Body of pancreas (tissue), 4 donors: Measurements from ENCODE around the gene CLK1. TPM values are rescaled to one million over a fixed set of nuclear protein-coding genes. Genes with fewer than 3 reads are reported as not detected.
"Not testable (repeated sequence)": the region's sequence is repeated elsewhere in the genome, so short reads cannot be mapped to it uniquely, and the experiment has no call there.

Experiments used
- ATAC-seq: fragments of 150-250 bp; one replicate; pipeline ENCODE4 v1.9.1; 2016
- DNase-seq, 4 donors: peaks; one replicate each; pipeline ENCODE4 v3.0.0-alpha.2; 2019
- H3K27ac ChIP-seq, 4 donors: fragments of 200-600 bp; sonication (generic); 1 replicate in 3 of 4; 2 replicates in 1 of 4; pipeline versions ENCODE4 v1.5.1 to v1.6.1; 2016 to 2019; ENCODE audit warnings: mild to moderate bottlenecking in 1 of 4, mixed read lengths in 1 of 4, moderate library complexity in 1 of 4
- H3K27me3 ChIP-seq, 2 donors: fragments of 200-600 bp; sonication (generic); one replicate each; pipeline ENCODE4 v1.6.0; 2016; ENCODE audit warnings: mild to moderate bottlenecking in 1 of 2
- H3K36me3 ChIP-seq, 2 donors: fragments of 200-600 bp; sonication (generic); replicated peaks in 1 of 2; 2 replicates each; pipeline ENCODE4 v1.5.1; 2016; ENCODE audit warnings: low read depth in 2 of 2; ENCODE audit not compliant: insufficient read depth in 1 of 2
- H3K4me1 ChIP-seq: fragments of 200-600 bp; sonication (generic); one replicate; pipeline ENCODE4 v1.6.0; 2016
- H3K4me3 ChIP-seq, 2 donors: fragments of 200-600 bp; sonication (generic); 1 replicate in 1 of 2; 2 replicates in 1 of 2; pipeline ENCODE4 v1.5.1; 2016 to 2019
- H3K9me3 ChIP-seq, 3 donors: fragments of 200-600 bp; sonication (generic); 1 replicate in 2 of 3; 2 replicates in 1 of 3; pipeline ENCODE4 v1.5.1; 2016
- POLR2A ChIP-seq, 3 donors: fragments of 450-650 bp; IDR thresholded peaks; one replicate each; pipeline ENCODE4 v1.6.1; 2016; ENCODE audit warnings: antibody characterized with exemption in 3 of 3, mild to moderate bottlenecking in 2 of 3
- WGBS, 2 donors: methylation state at CpG; one replicate each; pipeline ENCODE4 v1.1.5; 2017; 5-methylcytosine and 5-hydroxymethylcytosine counted together
- intact Hi-C: fragments of 100-400 bp; cut with DNase I; formaldehyde crosslinking; loops from one replicate; pipeline ENCODE4 v1.15.1; 2023
- total RNA-seq, 2 donors: library from RNA; depleted of rRNA; stranded (reverse); fragments of >200 nt; gene quantifications; one replicate each; pipeline ENCODE4 v1.1.0, GENCODE V29; 2016
- TF ChIP-seq, protein P1 (sequence below), 7 experiments: fragments of 450-650 bp in 4 of 7; fragments of 200-600 bp in 3 of 7; sonication (generic) in 3 of 7; IDR thresholded peaks; one replicate each; pipeline ENCODE4 v1.5.1; 2016 to 2019; ENCODE audit warnings: antibody characterized with exemption in 7 of 7

The CLK1 gene
- total RNA-seq, 2 donors from 2014 or later: 143 to 151 TPM

DNA sequence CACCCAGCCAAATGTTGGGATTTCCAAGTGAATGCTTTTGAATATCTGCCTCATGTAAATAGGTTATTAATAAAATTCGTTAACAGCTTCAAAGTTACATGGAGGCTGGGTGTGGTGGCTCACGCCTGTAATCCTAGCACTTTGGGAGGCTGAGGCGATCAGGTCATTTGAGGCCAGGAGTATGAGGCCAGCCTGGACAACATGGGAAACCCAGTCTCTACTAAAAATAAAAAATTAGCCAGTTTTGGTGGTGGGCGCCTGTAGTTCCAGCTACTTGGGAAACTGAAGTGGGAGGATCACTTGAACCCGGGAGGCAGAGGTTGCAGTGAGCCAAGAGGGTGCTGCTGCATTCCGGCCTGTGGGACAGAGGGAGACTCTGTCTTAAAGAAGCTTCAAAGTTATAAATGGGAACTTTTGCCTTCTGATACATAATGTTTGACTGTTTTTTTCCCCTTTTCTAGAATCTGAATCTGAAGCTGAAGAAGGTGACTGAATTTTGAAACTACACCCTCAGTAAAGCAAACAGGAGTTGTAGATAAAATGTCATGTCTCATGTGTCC lies 42.7 kb downstream of the CLK1 start:
- ATAC-seq (no peak), DNase-seq (no peak)
- H3K4me3 ChIP-seq: no peak overlapping the region
- no peaks in the 10 kb centered on the region for H3K4me1 ChIP-seq
- no peaks in the 10 kb centered on the region for H3K9me3 ChIP-seq
- no peak overlapping the region for H3K27ac ChIP-seq
- 82 to 83% methylated on average over 6 of the region's 6 CpGs for WGBS, 2 donors
- intact Hi-C loops: no loop called here
- H3K36me3 ChIP-seq: peaks cover 20 to 39% of the 10 kb centered on the region in 2 donors
- H3K27me3 ChIP-seq: no peaks in the 10 kb centered on the region
- TF ChIP-seq, protein P1, sequence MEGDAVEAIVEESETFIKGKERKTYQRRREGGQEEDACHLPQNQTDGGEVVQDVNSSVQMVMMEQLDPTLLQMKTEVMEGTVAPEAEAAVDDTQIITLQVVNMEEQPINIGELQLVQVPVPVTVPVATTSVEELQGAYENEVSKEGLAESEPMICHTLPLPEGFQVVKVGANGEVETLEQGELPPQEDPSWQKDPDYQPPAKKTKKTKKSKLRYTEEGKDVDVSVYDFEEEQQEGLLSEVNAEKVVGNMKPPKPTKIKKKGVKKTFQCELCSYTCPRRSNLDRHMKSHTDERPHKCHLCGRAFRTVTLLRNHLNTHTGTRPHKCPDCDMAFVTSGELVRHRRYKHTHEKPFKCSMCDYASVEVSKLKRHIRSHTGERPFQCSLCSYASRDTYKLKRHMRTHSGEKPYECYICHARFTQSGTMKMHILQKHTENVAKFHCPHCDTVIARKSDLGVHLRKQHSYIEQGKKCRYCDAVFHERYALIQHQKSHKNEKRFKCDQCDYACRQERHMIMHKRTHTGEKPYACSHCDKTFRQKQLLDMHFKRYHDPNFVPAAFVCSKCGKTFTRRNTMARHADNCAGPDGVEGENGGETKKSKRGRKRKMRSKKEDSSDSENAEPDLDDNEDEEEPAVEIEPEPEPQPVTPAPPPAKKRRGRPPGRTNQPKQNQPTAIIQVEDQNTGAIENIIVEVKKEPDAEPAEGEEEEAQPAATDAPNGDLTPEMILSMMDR (IDR thresholded peaks at IDR 0.05): no peak
- TF ChIP-seq POLR2A (IDR thresholded peaks at IDR 0.05): no peak

DNA sequence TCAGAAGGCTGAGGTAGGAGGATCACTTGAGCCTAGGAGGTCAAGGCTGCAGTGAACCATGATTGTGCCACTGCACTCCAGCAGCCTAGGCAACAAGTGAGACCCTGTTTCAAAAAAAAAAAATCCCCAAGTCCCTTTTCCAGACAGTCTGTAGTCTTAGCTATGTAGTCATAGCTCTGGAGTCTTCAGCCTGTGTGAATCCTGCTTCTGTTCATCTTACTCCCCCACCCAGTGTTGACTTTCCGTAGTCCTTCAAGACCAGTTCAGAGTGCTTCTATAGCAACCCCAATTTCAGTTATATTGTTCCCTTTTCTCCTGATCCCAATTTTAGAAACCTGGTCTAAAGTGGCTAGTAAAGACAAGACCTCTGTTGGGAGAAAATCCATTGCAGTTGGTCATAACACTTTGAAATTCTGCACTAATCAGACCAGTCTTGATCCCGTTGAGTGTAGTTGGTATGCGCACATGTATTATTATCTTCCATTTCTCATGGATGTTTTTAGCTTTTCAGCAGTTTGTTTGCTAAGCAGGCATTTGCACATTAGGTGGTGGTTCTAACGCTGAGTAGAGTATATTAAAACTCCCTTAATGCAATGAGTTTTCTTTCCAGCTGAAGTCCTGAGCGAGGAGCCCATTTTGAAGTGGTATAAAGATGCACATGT lies 43.8 kb downstream of the CLK1 start:
- H3K4me1 ChIP-seq: no peaks in the 10 kb centered on the region
- H3K9me3 ChIP-seq: no peaks in the 10 kb centered on the region
- H3K36me3 ChIP-seq: peaks cover 24 to 49% of the 10 kb centered on the region in 2 donors
- H3K27me3 ChIP-seq: no peaks in the 10 kb centered on the region
- H3K4me3 ChIP-seq: no peak overlapping the region
- DNase-seq (no peak), ATAC-seq (no peak)
- TF ChIP-seq POLR2A (IDR thresholded peaks at IDR 0.05): no peak
- TF ChIP-seq, protein P1 (IDR thresholded peaks at IDR 0.05): no peak
- H3K27ac ChIP-seq: no peak overlapping the region
- intact Hi-C loops: no loop called here
- WGBS, 2 donors: 92 to 95% methylated on average over 5 of the region's 5 CpGs

DNA sequence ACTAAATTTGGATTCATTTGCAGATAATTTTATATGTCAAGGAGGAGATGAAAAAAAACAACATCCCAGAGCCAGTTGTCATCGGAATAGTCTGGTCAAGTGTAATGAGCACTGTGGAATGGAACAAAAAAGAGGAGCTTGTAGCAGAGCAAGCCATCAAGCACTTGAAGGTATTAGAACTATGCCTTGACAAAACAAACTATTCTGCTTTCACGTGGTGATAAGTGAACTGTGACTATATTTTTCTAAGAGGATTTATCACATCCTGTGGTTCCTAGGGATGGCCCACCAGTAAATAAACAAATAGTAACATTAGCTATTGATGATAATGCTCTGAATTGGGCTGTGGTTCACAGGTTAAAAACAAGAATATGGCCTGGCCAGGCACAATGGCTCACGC lies 45.7 kb downstream of the CLK1 start:
- Histone ChIP-seq H3K4me1 (peaks cover 11% of the 10 kb centered on the region), H3K36me3 (peaks cover 24 to 56% of the 10 kb centered on the region in 2 donors)
- DNase-seq, H3K9me3 ChIP-seq, H3K4me3 ChIP-seq, H3K27ac ChIP-seq, H3K27me3 ChIP-seq, ATAC-seq: not testable (repeated sequence)
- 78 to 86% methylated on average over 3 of the region's 3 CpGs for WGBS, 2 donors
- intact Hi-C loops: loop anchor here (10.0 kb wide), 1 partner anchor 104 kb away; no protein-coding TSS in a partner anchor

DNA sequence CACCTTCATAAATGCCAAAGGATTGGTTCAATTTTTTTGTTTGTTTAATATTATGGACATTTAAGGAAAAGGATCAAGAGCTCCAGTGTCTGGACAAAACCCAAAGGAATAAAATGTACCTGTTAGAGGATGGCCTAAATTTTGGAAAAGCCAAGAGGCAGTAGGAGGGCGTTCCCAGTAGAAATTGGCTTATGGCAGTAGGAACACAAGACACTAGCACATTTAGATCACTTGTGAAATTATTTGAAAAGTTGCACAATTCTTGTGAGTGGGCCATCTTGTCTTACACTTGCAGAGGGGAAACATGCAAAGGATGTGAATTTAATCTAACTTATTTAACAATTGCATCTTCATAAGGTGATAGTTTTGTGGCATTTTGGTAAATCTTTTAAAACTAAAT lies 49.5 kb downstream of the CLK1 start:
- H3K4me1 ChIP-seq: peaks cover 30% of the 10 kb centered on the region
- H3K27me3 ChIP-seq: no peaks in the 10 kb centered on the region
- intact Hi-C loops: loop anchor here (10.0 kb wide), 1 partner anchor 100 kb away; no protein-coding TSS in a partner anchor
- no peak for TF ChIP-seq POLR2A (IDR thresholded peaks at IDR 0.05)
- TF ChIP-seq, protein P1 (IDR thresholded peaks at IDR 0.05): no peak
- ATAC-seq: no peak
- 89 to 92% methylated on average over 1 of the region's 1 CpG for WGBS, 2 donors
- no peak for DNase-seq
- H3K27ac ChIP-seq: no peak overlapping the region
- no peaks in the 10 kb centered on the region for H3K9me3 ChIP-seq
- no peak overlapping the region for H3K4me3 ChIP-seq
- H3K36me3 ChIP-seq: peaks cover 17 to 38% of the 10 kb centered on the region in 2 donors

DNA sequence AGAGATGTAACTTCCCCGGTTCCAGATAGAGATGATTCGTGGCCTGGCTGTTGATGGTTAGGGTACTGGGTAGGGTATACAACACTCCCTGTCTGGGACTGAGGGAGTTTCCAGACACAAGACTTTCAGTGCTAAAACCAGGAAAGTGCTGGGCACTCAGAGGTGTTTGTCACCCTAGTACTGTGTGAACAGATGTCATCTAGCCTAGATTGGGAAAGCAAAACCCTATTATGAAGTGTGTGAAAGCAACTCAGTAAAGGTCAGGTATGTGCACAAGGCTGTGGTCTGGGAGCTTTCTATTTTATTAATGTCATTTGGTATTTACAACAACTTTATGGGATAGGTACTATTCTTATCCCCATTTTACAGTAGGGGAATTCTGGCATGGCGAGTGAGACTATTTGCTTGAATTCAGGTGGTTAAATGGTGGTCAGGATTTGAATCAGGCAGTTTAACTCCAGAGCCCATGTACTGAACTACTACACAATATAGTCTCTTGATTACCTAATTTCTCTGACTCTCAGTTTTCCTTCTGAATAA lies 50.1 kb downstream of the CLK1 start:
- Histone ChIP-seq H3K36me3 (peaks cover 17 to 34% of the 10 kb centered on the region in 2 donors), H3K27me3 (no peaks in the 10 kb centered on the region), H3K4me1 (peaks cover 36% of the 10 kb centered on the region), H3K4me3 (no peak overlapping the region), H3K9me3 (no peaks in the 10 kb centered on the region), H3K27ac (no peak overlapping the region)
- intact Hi-C loops: loop anchor here (10.0 kb wide), 1 partner anchor 100 kb away; no protein-coding TSS in a partner anchor
- DNase-seq (no peak), ATAC-seq (no peak)
- WGBS, 2 donors: 72 to 83% methylated on average over 3 of the region's 3 CpGs
- TF ChIP-seq POLR2A (IDR thresholded peaks at IDR 0.05): no peak
- TF ChIP-seq, protein P1 (IDR thresholded peaks at IDR 0.05): no peak
